Trophoblast cell (in vitro differentiated cells and primary cell): ENCODE results near the gene TMPRSS11A.
A peak's percentile ranks its signal among the peaks of the same experiment; 100 is the strongest.

Experiments
- DNase-seq, 2 donors: peaks; one replicate each; pipeline ENCODE4 v3.0.0-alpha.2; 2016
- H2AFZ ChIP-seq: 2 replicates; pipeline ENCODE4 v1.6.1; 2013; ENCODE audit warnings: low read length, moderate library complexity, mild to moderate bottlenecking; ENCODE audit not compliant: insufficient read depth, poor library complexity
- H2AK5ac ChIP-seq: 2 replicates; pipeline ENCODE4 v1.6.1; 2013; ENCODE audit warnings: mild to moderate bottlenecking, low read length
- H2BK120ac ChIP-seq: 2 replicates; pipeline ENCODE4 v1.6.1; 2013; ENCODE audit warnings: low read length, mild to moderate bottlenecking, moderate library complexity; ENCODE audit not compliant: insufficient read depth, poor library complexity
- H2BK12ac ChIP-seq: 2 replicates; pipeline ENCODE4 v1.6.1; 2013; ENCODE audit warnings: mild to moderate bottlenecking, low read length, moderate library complexity
- H2BK5ac ChIP-seq: 2 replicates; pipeline ENCODE4 v1.6.1; 2013; ENCODE audit warnings: low read length, low read depth, moderate library complexity, mild to moderate bottlenecking; ENCODE audit not compliant: poor library complexity
- H3K14ac ChIP-seq: 2 replicates; pipeline ENCODE4 v1.6.1; 2013; ENCODE audit warnings: mild to moderate bottlenecking, low read length
- H3K18ac ChIP-seq: 2 replicates; pipeline ENCODE4 v1.6.1; 2013; ENCODE audit warnings: mild to moderate bottlenecking, low read length
- H3K23ac ChIP-seq: 2 replicates; pipeline ENCODE4 v1.6.1; 2013; ENCODE audit warnings: low read length
- H3K27ac ChIP-seq: 2 replicates; pipeline ENCODE4 v1.5.1; 2013; ENCODE audit warnings: low read depth, mild to moderate bottlenecking, inconsistent platforms, low read length, moderate library complexity
- H3K27me3 ChIP-seq: 2 replicates; pipeline ENCODE4 v1.6.1; 2013; ENCODE audit warnings: inconsistent platforms, mild to moderate bottlenecking, low read length, moderate library complexity; ENCODE audit not compliant: insufficient read depth
- H3K36me3 ChIP-seq, 2 experiments: 1 replicate in 1 of 2; 2 replicates in 1 of 2; pipeline ENCODE4 v1.6.1; 2013; ENCODE audit warnings: low read length in 2 of 2, mild to moderate bottlenecking in 2 of 2, moderate library complexity in 1 of 2; ENCODE audit not compliant: insufficient read depth in 2 of 2, control insufficient read depth in 1 of 2
- H3K4ac ChIP-seq: 2 replicates; pipeline ENCODE4 v1.6.1; 2013; ENCODE audit warnings: low read depth, mild to moderate bottlenecking, low read length, moderate library complexity
- H3K4me1 ChIP-seq, 2 experiments: 1 replicate in 1 of 2; 2 replicates in 1 of 2; pipeline ENCODE4 v1.6.1; 2013; ENCODE audit warnings: low read length in 2 of 2, mild to moderate bottlenecking in 2 of 2, moderate library complexity in 1 of 2; ENCODE audit not compliant: insufficient read depth in 2 of 2, control insufficient read depth in 1 of 2
- H3K4me2 ChIP-seq: 2 replicates; pipeline ENCODE4 v1.6.1; 2013; ENCODE audit warnings: inconsistent platforms, mild to moderate bottlenecking, low read length, moderate library complexity
- H3K4me3 ChIP-seq: 2 replicates; pipeline ENCODE4 v1.5.1; 2013; ENCODE audit warnings: mild to moderate bottlenecking, low read depth, low read length, inconsistent platforms
- H3K79me1 ChIP-seq: one replicate; pipeline ENCODE4 v1.6.1; 2013; ENCODE audit warnings: low read length
- H3K79me2 ChIP-seq: 2 replicates; pipeline ENCODE4 v1.6.1; 2013; ENCODE audit warnings: low read length, mild to moderate bottlenecking; ENCODE audit not compliant: control insufficient read depth, insufficient read depth, poor library complexity
- H3K9ac ChIP-seq: 2 replicates; pipeline ENCODE4 v1.6.1; 2013; ENCODE audit warnings: mild to moderate bottlenecking, low read length
- H3K9me3 ChIP-seq: 2 replicates; pipeline ENCODE4 v1.6.1; 2013; ENCODE audit warnings: low read depth, mild to moderate bottlenecking, control low read depth, inconsistent platforms, low read length; ENCODE audit not compliant: insufficient read depth
- H4K12ac ChIP-seq: 2 replicates; pipeline ENCODE4 v1.6.1; 2013; ENCODE audit warnings: low read depth, mild to moderate bottlenecking, low read length, moderate library complexity
- H4K8ac ChIP-seq: 2 replicates; pipeline ENCODE4 v1.6.1; 2013; ENCODE audit warnings: low read depth, mild to moderate bottlenecking, low read length, moderate library complexity
- H4K91ac ChIP-seq: one replicate; pipeline ENCODE4 v1.6.1; 2013; ENCODE audit warnings: low read depth, mild to moderate bottlenecking, low read length, moderate library complexity
- WGBS: extraction: QIAGEN DNeasy Blood & Tissue Kit; methylation state at CpG from one replicate; pipeline ENCODE4 v1.1.7; 2013; ENCODE audit warnings: missing lambda C conversion rate; ENCODE audit not compliant: insufficient read length, insufficient coverage; ENCODE audit errors: extremely low coverage; 5-methylcytosine and 5-hydroxymethylcytosine counted together

Gene TMPRSS11A

DNA sequence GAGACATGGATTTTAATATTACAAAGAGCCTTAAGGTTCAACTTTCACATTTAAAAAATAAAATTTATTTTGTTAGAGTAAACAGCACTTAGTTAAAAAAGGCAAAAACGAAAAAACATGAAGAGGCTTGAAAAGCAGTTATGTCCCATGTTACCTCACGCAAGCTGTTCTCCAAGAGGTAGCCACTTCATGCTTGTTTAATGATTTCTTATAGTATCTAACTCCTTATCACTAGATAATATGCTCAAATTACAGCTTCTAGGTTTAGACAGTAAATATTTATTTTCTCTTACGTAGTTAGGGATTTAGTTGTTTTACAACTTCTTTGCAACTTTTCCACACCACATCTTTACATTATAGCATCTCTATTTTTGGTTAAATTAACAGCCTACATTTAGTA lies 51.7 kb downstream of the TMPRSS11A start:
- H3K27me3 ChIP-seq, result no peaks in the 10 kb centered on the region
- no peak for DNase-seq
- H3K4me2 ChIP-seq, result no peak overlapping the region
- H3K14ac ChIP-seq, result no peak overlapping the region
- no peak overlapping the region for H4K8ac ChIP-seq
- no peak overlapping the region for H3K4ac ChIP-seq
- no peak overlapping the region for H3K9ac ChIP-seq
- no peaks in the 10 kb centered on the region for H3K79me2 ChIP-seq
- WGBS, result no CpG with 5 or more reads among the region's 3 CpGs
- no peaks in the 10 kb centered on the region for H3K9me3 ChIP-seq
- H3K4me3 ChIP-seq, result no peak overlapping the region
- H2BK12ac ChIP-seq, result no peak overlapping the region
- no peak overlapping the region for H2BK120ac ChIP-seq
- no peak overlapping the region for H4K12ac ChIP-seq
- H3K18ac ChIP-seq, result no peak overlapping the region
- no peak overlapping the region for H2BK5ac ChIP-seq
- H3K4me1 ChIP-seq, result no peaks in the 10 kb centered on the region
- H3K23ac ChIP-seq, result no peak overlapping the region
- no peaks in the 10 kb centered on the region for H3K36me3 ChIP-seq
- H4K91ac ChIP-seq, result no peak overlapping the region
- H3K27ac ChIP-seq, result no peak overlapping the region
- no peak overlapping the region for H2AK5ac ChIP-seq
- no peaks in the 10 kb centered on the region for H3K79me1 ChIP-seq
- H2AFZ ChIP-seq, result no peak overlapping the region

DNA sequence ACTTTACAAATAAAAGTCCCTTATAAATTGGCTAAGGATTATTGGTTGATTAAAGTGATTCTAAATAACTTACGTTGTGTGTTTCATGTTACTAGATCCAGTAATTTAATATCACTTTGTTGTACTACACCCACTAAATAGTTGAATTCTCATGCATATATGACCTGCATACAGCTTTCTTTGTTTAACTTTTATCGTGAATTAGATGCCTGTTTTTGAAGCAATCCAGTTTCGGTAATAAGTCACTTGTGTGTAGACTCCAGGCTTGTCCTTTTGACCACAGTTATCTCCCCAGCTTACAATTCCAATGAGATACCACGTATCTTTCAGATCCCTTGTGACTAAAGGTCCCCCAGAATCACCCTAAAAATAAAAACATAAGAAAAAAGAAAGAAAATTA lies 52.2 kb downstream of the TMPRSS11A start:
- no peak overlapping the region for H2BK120ac ChIP-seq
- no peak overlapping the region for H4K8ac ChIP-seq
- H3K9ac ChIP-seq, result no peak overlapping the region
- no peak overlapping the region for H3K4me2 ChIP-seq
- no CpG with 5 or more reads among the region's 4 CpGs for whole genome bisulfite sequencing
- H3K9me3 ChIP-seq, result no peaks in the 10 kb centered on the region
- H2AFZ ChIP-seq, result no peak overlapping the region
- H3K4me1 ChIP-seq, result no peaks in the 10 kb centered on the region
- no peaks in the 10 kb centered on the region for H3K79me2 ChIP-seq
- no peak overlapping the region for H4K91ac ChIP-seq
- no peak overlapping the region for H3K14ac ChIP-seq
- no peak overlapping the region for H3K4me3 ChIP-seq
- no peak overlapping the region for H3K4ac ChIP-seq
- no peak overlapping the region for H3K18ac ChIP-seq
- no peaks in the 10 kb centered on the region for H3K27me3 ChIP-seq
- no peaks in the 10 kb centered on the region for H3K36me3 ChIP-seq
- H3K79me1 ChIP-seq, result no peaks in the 10 kb centered on the region
- DNase-seq, result no peak
- no peak overlapping the region for H3K27ac ChIP-seq
- no peak overlapping the region for H4K12ac ChIP-seq
- no peak overlapping the region for H3K23ac ChIP-seq
- no peak overlapping the region for H2AK5ac ChIP-seq
- no peak overlapping the region for H2BK12ac ChIP-seq
- H2BK5ac ChIP-seq, result no peak overlapping the region

DNA sequence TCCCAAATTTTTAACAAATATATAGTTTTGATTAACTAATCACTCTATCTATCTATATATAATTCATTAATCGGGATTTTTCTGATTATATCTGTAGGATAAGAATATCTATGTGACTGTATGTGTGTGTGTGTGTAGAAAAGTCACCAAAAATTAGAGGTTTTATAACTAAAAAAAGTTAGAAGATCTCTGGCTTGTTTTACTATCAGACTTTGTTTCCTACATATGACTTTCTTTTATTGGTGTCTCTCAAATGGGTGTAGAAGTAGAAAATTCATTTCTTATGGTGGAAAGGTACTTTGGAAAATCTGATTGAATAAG lies 52.7 kb downstream of the TMPRSS11A start:
- no CpG with 5 or more reads among the region's 1 CpG for WGBS
- H3K79me1 ChIP-seq, result no peaks in the 10 kb centered on the region

DNA sequence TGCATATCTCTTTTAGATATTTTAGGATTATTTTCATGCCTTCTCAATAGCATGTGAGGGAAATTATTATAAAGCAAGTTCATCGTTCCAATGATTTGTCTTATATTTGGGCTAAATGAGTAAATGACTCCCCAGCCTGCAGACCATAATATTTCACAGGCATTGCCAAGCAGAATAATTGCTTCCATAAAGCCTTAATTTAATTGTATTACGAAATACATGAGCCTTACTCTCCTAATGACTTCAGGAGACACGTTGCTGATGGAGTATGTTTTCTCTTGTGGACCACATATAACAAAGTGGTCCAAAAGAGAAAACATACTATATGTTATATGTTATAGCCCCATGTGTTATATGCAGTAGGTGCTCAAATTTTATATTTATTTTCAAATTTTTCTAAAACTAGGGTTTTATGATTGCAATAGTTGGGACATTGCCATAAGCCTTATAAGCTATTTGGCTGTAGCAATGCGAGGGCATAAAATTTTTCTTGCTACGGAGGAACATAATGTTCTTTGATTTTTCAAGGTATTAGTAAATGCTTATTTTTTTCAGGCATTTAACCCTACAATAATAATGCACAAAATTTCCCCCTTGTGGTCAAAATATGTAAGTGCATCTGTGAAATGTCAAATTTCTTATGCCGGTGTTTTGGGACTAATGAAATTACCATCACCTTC lies 53.2 kb downstream of the TMPRSS11A start:
- H2BK12ac ChIP-seq, result no peak overlapping the region
- H3K27me3 ChIP-seq, result no peaks in the 10 kb centered on the region
- DNase-seq, result peak in 1 of 2 donors; percentile 70
- no peak overlapping the region for H4K8ac ChIP-seq
- no peak overlapping the region for H2AFZ ChIP-seq
- no peak overlapping the region for H3K4ac ChIP-seq
- WGBS, result no CpG with 5 or more reads among the region's 6 CpGs
- no peak overlapping the region for H3K4me3 ChIP-seq
- no peak overlapping the region for H4K12ac ChIP-seq
- no peak overlapping the region for H3K23ac ChIP-seq
- H3K4me1 ChIP-seq, result no peaks in the 10 kb centered on the region
- H4K91ac ChIP-seq, result no peak overlapping the region
- no peaks in the 10 kb centered on the region for H3K9me3 ChIP-seq
- no peak overlapping the region for H2AK5ac ChIP-seq
- H3K36me3 ChIP-seq, result no peaks in the 10 kb centered on the region
- no peaks in the 10 kb centered on the region for H3K79me2 ChIP-seq
- H3K4me2 ChIP-seq, result no peak overlapping the region
- H2BK120ac ChIP-seq, result no peak overlapping the region
- H3K79me1 ChIP-seq, result no peaks in the 10 kb centered on the region
- H3K14ac ChIP-seq, result no peak overlapping the region
- H3K27ac ChIP-seq, result no peak overlapping the region
- H3K18ac ChIP-seq, result no peak overlapping the region
- H2BK5ac ChIP-seq, result no peak overlapping the region
- H3K9ac ChIP-seq, result no peak overlapping the region

More for the DNA sequence above, 52.7 kb downstream of the TMPRSS11A start:
- Histone ChIP-seq H4K91ac (no peak overlapping the region), H3K36me3 (no peaks in the 10 kb centered on the region), H2BK12ac (no peak overlapping the region), H3K23ac (no peak overlapping the region), H4K8ac (no peak overlapping the region), H3K27ac (no peak overlapping the region), H3K4me2 (no peak overlapping the region), H2AFZ (no peak overlapping the region), H3K9ac (no peak overlapping the region), H2BK120ac (no peak overlapping the region), H3K4me1 (no peaks in the 10 kb centered on the region), H3K79me2 (no peaks in the 10 kb centered on the region), H3K14ac (no peak overlapping the region), H3K4ac (no peak overlapping the region), H3K18ac (no peak overlapping the region), H2BK5ac (no peak overlapping the region), H4K12ac (no peak overlapping the region), H3K9me3 (no peaks in the 10 kb centered on the region), H2AK5ac (no peak overlapping the region), H3K4me3 (no peak overlapping the region), H3K27me3 (no peaks in the 10 kb centered on the region)
- no peak for DNase-seq
